Measurements from ENCODE around the gene SUMO2.

The SUMO2 gene

GRCh38 chr17:75205037-75205792 lies 22.5 kb upstream of the SUMO2 start, which contains the start of gene NUP85:
TSS of gene NUP85 (plus strand) at chr17:75205679. CDS start at chr17:75205762, 83 bp downstream.
- no peak for TF ChIP-seq CTCF (IDR thresholded peaks at IDR 0.05; ENCODE audit: borderline replicate concordance, insufficient read depth, low read depth, low read length)
- H3K4me3 ChIP-seq (ENCODE audit: low read depth, low read length): peak within 1 kb of the TSS; percentile 79

GRCh38 chr17:75199886-75200618 lies 17.3 kb upstream of the SUMO2 start:
- TF ChIP-seq CTCF (IDR thresholded peaks at IDR 0.05; ENCODE audit: borderline replicate concordance, insufficient read depth, low read depth, low read length): no peak
- H3K4me3 ChIP-seq (ENCODE audit: low read depth, low read length): no peak overlapping the region

GRCh38 chr17:75194879-75195278 lies 12.1 kb upstream of the SUMO2 start:
- no peak for TF ChIP-seq CTCF (IDR thresholded peaks at IDR 0.05; ENCODE audit: borderline replicate concordance, insufficient read depth, low read depth, low read length)
- no peak overlapping the region for H3K4me3 ChIP-seq (ENCODE audit: low read depth, low read length)

GRCh38 chr17:75191584-75191983 lies 8.8 kb upstream of the SUMO2 start:
- no peak for TF ChIP-seq CTCF (IDR thresholded peaks at IDR 0.05; ENCODE audit: borderline replicate concordance, insufficient read depth, low read depth, low read length)
- no peak overlapping the region for H3K4me3 ChIP-seq (ENCODE audit: low read depth, low read length)

- no peak for TF ChIP-seq CTCF (IDR thresholded peaks at IDR 0.05; ENCODE audit: borderline replicate concordance, insufficient read depth, low read depth, low read length)
- no peak overlapping the region for H3K4me3 ChIP-seq (ENCODE audit: low read depth, low read length)
Observed at GRCh38 chr17:75188614-75189013, 5.9 kb upstream of the SUMO2 start.

GRCh38 chr17:75183999-75184884 lies 1.5 kb upstream of the SUMO2 start:
- no peak overlapping the region for H3K4me3 ChIP-seq (ENCODE audit: low read depth, low read length)
- no peak for TF ChIP-seq CTCF (IDR thresholded peaks at IDR 0.05; ENCODE audit: borderline replicate concordance, insufficient read depth, low read depth, low read length)
